Epithelial cell of proximal tubule (primary cell): Measurements from ENCODE around the gene HORMAD2. TPM values are rescaled to one million over a fixed set of nuclear protein-coding genes. Genes with fewer than 3 reads are reported as not detected.

ENCODE experiments used
- DNase-seq: peaks from one replicate; pipeline ENCODE4 v3.0.0-alpha.2; 2011; ENCODE audit warnings: low read depth
- H3K4me3 ChIP-seq: 2 replicates; pipeline ENCODE4 v1.5.1; 2011; ENCODE audit warnings: low read depth, mild to moderate bottlenecking, low read length
- CTCF ChIP-seq: conservative IDR thresholded peaks from 2 replicates; pipeline ENCODE4 v1.5.1; 2012; ENCODE audit warnings: low read depth, mild to moderate bottlenecking, low read length
- total RNA-seq: library from RNA; depleted of rRNA; stranded (reverse); fragments of >200 nt; gene quantifications from 2 replicates; pipeline ENCODE4 v1.2.3, GENCODE V29; 2015

Gene HORMAD2
- total RNA-seq, 1 donor from 2014 or later = not detected

- H3K4me3 ChIP-seq = no peak overlapping the region
- no peak for DNase-seq
- TF ChIP-seq CTCF = no peak
Measured at GRCh38 chr22:30104501-30105156, 24.4 kb downstream of the HORMAD2 start.

- no peak overlapping the region for H3K4me3 ChIP-seq
- TF ChIP-seq CTCF = no peak
- no peak for DNase-seq
Measured at GRCh38 chr22:30105483-30105882, 25.2 kb downstream of the HORMAD2 start.

GRCh38 chr22:30113494-30113893 is 33.2 kb downstream of the HORMAD2 start:
- TF ChIP-seq CTCF = no peak
- DNase-seq = no peak
- no peak overlapping the region for H3K4me3 ChIP-seq

- no peak for TF ChIP-seq CTCF
- H3K4me3 ChIP-seq = no peak overlapping the region
- no peak for DNase-seq
Measured at GRCh38 chr22:30114361-30114760, 34.1 kb downstream of the HORMAD2 start.

- DNase-seq = no peak
- H3K4me3 ChIP-seq = no peak overlapping the region
- TF ChIP-seq CTCF = peak; percentile 32
Measured at GRCh38 chr22:30115705-30116104, 35.4 kb downstream of the HORMAD2 start.

GRCh38 chr22:30116362-30117117 is 36.3 kb downstream of the HORMAD2 start:
- TF ChIP-seq CTCF = no peak
- no peak for DNase-seq
- H3K4me3 ChIP-seq = no peak overlapping the region
